ENCODE measurements around the gene CLEC14A.

The CLEC14A gene

GRCh38 chr14:38255673-38256532 lies at the start of gene CLEC14A:
Gene CLEC14A (minus strand): TSS chr14:38256093. CDS start chr14:38256022, 71 bp downstream.
- DNase-seq (ENCODE audit: low spot score): no peak

GRCh38 chr14:38302966-38303365 lies 47.1 kb upstream of the CLEC14A start:
- DNase-seq (ENCODE audit: low spot score): no peak

- DNase-seq (ENCODE audit: low spot score): no peak
Measured at GRCh38 chr14:38302034-38302433, 46.1 kb upstream of the CLEC14A start.

- DNase-seq (ENCODE audit: low spot score): no peak
Measured at GRCh38 chr14:38297681-38298080, 41.8 kb upstream of the CLEC14A start.

- no peak for DNase-seq (ENCODE audit: low spot score)
Measured at GRCh38 chr14:38291681-38292467, 36.0 kb upstream of the CLEC14A start.

GRCh38 chr14:38290601-38291188 lies 34.8 kb upstream of the CLEC14A start:
- DNase-seq (ENCODE audit: low spot score): no peak

GRCh38 chr14:38286452-38286851 lies 30.6 kb upstream of the CLEC14A start:
- DNase-seq (ENCODE audit: low spot score): no peak

GRCh38 chr14:38285962-38286361 lies 30.1 kb upstream of the CLEC14A start:
- no peak for DNase-seq (ENCODE audit: low spot score)

GRCh38 chr14:38282936-38283335 lies 27.0 kb upstream of the CLEC14A start:
- no peak for DNase-seq (ENCODE audit: low spot score)

- no peak for DNase-seq (ENCODE audit: low spot score)
Measured at GRCh38 chr14:38280081-38280480, 24.2 kb upstream of the CLEC14A start.

GRCh38 chr14:38279572-38279971 lies 23.7 kb upstream of the CLEC14A start:
- DNase-seq (ENCODE audit: low spot score): no peak

- no peak for DNase-seq (ENCODE audit: low spot score)
Measured at GRCh38 chr14:38278035-38278434, 22.1 kb upstream of the CLEC14A start.

GRCh38 chr14:38262844-38263243 lies 7.0 kb upstream of the CLEC14A start:
- DNase-seq (ENCODE audit: low spot score): no peak

GRCh38 chr14:38261620-38262019 lies 5.7 kb upstream of the CLEC14A start:
- no peak for DNase-seq (ENCODE audit: low spot score)

GRCh38 chr14:38257507-38257906 lies 1.6 kb upstream of the CLEC14A start:
- no peak for DNase-seq (ENCODE audit: low spot score)

- no peak for DNase-seq (ENCODE audit: low spot score)
Measured at GRCh38 chr14:38256533-38256840, 594 bp upstream of the CLEC14A start.

- no peak for DNase-seq (ENCODE audit: low spot score)
Measured at GRCh38 chr14:38255408-38255672, 553 bp downstream of the CLEC14A start.

- no peak for DNase-seq (ENCODE audit: low spot score)
Measured at GRCh38 chr14:38254571-38255407, 1.1 kb downstream of the CLEC14A start.

GRCh38 chr14:38253676-38254075 lies 2.2 kb downstream of the CLEC14A start:
- no peak for DNase-seq (ENCODE audit: low spot score)

- DNase-seq (ENCODE audit: low spot score): no peak
Measured at GRCh38 chr14:38252066-38252710, 3.7 kb downstream of the CLEC14A start.

- DNase-seq (ENCODE audit: low spot score): no peak
Measured at GRCh38 chr14:38250331-38250730, 5.6 kb downstream of the CLEC14A start.
